Activated T-helper 2 cell treated with anti-CD3 and anti-CD28 coated beads, Interferon-gamma antibody, Interleukin-2, Interleukin-4, amounts not matched to agents 10 μg/mL and 5 μg/mL and 100 μg/mL, durations not matched to agents 14 hours and 24 hours and 36 hours (primary cell): ENCODE measurements around the gene MUC4. TPM values are rescaled to one million over a fixed set of nuclear protein-coding genes. Genes with fewer than 3 reads are reported as not detected.

Experiments used
- DNase-seq: peaks from one replicate; pipeline ENCODE4 v3.0.0; 2021; ENCODE audit warnings: low spot score
- H3K27ac Mint-ChIP-seq: one replicate; pipeline ENCODE4 v1.8.0; 2021; ENCODE audit warnings: mixed read lengths
- H3K27me3 Mint-ChIP-seq: one replicate; pipeline ENCODE4 v1.8.0; 2021; ENCODE audit warnings: low read depth, mixed read lengths
- H3K36me3 Mint-ChIP-seq: one replicate; pipeline ENCODE4 v1.8.0; 2021; ENCODE audit warnings: low read depth, mixed read lengths
- H3K4me1 Mint-ChIP-seq: one replicate; pipeline ENCODE4 v1.8.0; 2021; ENCODE audit warnings: low read depth, mixed read lengths
- H3K4me3 Mint-ChIP-seq: one replicate; pipeline ENCODE4 v1.8.0; 2021; ENCODE audit warnings: low read depth, mild to moderate bottlenecking, moderate library complexity, mixed read lengths
- H3K9me3 Mint-ChIP-seq: one replicate; pipeline ENCODE4 v1.8.0; 2021; ENCODE audit warnings: mixed read lengths
- intact Hi-C: fragments of 100-400 bp; cut with micrococcal nuclease; formaldehyde crosslinking; loops from one replicate; pipeline ENCODE4 v1.15.1; 2023
- total RNA-seq: library from RNA; stranded (reverse); gene quantifications from 2 replicates; pipeline ENCODE4 v1.2.3, GENCODE V29; 2022

Gene MUC4
- total RNA-seq, 1 donor from 2014 or later, result 1.4 TPM

DNA sequence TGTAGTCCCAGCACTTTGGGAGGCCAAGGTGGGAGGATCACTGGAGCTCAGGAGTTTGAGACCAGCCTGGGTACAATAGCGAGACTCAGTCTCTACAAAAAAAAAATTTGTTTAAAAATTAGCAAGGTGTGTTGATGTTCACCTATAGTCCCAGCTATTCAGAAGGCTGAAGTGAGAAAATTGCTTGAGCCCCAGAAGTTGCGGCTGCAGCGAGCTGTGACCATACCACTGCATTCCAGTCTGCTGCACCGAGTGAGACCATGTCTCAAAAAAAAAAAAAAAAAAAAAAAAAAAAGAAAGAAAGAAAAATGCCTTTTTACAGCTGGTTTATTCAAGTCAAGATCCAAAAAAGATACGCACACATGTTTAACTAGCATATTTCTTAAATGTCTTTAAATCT is 108.0 kb downstream of the MUC4 start:
- H3K4me1 Mint-ChIP-seq, result no peaks in the 10 kb centered on the region
- H3K27ac Mint-ChIP-seq, result no peak overlapping the region
- no peak for DNase-seq
- H3K27me3 Mint-ChIP-seq, result no peaks in the 10 kb centered on the region
- H3K36me3 Mint-ChIP-seq, result peaks cover 24% of the 10 kb centered on the region
- no peaks in the 10 kb centered on the region for H3K9me3 Mint-ChIP-seq
- intact Hi-C loops, result no loop called here
- H3K4me3 Mint-ChIP-seq, result no peak overlapping the region

DNA sequence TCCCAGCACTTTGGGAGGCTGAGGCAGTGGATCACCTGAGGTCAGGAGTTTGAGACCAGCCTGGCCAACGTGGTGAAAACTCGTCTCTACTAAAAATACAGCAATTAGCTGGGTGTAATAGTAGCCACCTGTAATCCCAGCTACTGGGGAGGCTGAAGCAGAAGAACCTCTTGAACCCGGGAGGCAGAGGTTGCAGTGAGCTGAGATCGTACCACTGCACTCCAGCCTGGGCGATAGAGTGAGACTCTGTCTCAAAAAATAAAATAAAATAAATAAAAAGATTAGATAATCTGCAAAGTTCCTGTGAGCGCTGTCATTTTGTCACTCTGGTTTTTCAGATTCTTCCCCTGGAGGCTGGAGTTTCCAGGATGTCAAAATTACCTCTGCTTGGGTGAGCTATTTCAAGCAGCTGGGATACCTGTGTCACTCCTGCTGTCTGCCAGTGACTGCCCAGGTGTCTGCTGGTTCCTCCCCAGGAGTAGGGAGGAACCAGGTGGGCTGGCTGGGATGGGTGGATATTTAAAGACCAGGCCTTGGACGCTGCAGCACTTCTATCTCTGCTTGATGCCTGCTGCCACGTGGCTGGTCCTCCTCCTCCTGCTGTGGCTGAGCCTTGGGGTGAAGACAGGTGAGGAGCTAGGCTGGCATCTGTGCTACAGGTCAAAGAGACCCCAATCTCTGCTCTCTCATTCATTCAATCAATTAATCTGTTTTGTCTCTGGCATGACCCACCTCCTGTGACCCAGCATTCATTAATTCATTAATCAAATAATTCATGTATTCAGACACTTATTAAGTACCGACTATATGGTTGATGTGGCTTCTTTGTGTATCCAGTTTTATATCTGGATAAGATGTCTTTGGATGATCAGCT is 110.5 kb downstream of the MUC4 start:
- Mint-ChIP-seq H3K27me3 (no peaks in the 10 kb centered on the region), H3K4me3 (no peak overlapping the region), H3K4me1 (peaks cover 6% of the 10 kb centered on the region), H3K9me3 (no peaks in the 10 kb centered on the region), H3K27ac (peak overlapping the region; percentile 13), H3K36me3 (peaks cover 38% of the 10 kb centered on the region)
- DNase-seq, result no peak
- intact Hi-C loops, result no loop called here

DNA sequence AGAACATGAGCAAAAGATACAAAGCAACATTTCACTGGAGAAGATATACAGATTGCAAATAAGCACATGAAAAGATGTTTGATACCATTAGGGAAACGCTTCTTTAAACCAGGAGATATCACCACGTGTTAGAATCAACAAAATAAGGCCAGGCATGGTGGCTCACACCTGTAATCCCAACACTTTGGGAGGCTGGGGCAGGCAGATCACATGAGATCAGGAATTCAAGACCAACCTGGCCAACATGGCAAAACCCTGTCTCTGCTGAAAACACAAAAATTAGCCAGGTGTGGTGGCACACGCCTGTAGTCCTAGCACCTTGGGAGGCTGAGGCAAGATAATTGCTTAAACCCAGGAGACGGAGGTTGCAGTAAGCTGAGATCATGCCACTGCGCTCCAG is 111.4 kb downstream of the MUC4 start:
- Mint-ChIP-seq H3K4me3 (no peak overlapping the region), H3K36me3 (peaks cover 45% of the 10 kb centered on the region), H3K9me3 (no peaks in the 10 kb centered on the region), H3K27me3 (no peaks in the 10 kb centered on the region), H3K4me1 (peaks cover 8% of the 10 kb centered on the region), H3K27ac (no peak overlapping the region)
- DNase-seq, result no peak
- intact Hi-C loops, result no loop called here

- intact Hi-C loops, result loop anchor here (10.0 kb wide), 1 partner anchor 485 kb away; no protein-coding TSS in a partner anchor
These were observed 111.9 kb downstream of the MUC4 start for GRCh38 chr3:195699860-195700259.

DNA sequence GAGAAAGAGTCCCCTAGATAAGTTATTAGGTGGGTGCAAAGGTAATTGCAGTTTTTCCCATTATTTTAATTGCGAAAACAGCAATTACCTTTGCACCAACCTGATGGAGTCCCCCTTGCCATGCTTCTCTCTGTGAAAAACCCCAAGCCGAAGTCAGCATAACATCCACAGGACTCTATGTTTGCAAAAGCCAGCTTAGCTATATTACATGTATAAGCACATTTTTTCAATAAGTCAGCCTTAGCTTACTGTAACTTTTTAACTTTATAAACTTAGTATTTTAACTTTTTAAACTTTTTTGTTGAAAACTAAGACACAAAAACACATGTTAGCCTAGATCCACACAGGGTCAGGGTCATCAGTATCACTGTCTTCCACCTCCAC is 112.3 kb downstream of the MUC4 start:
- intact Hi-C loops, result loop anchor here (10.0 kb wide), 1 partner anchor 485 kb away; no protein-coding TSS in a partner anchor
- Mint-ChIP-seq H3K27me3 (no peaks in the 10 kb centered on the region), H3K27ac (peak overlapping the region; percentile 38), H3K36me3 (peaks cover 49% of the 10 kb centered on the region), H3K4me1 (peaks cover 8% of the 10 kb centered on the region), H3K4me3 (no peak overlapping the region), H3K9me3 (no peaks in the 10 kb centered on the region)
- no peak for DNase-seq

More at GRCh38 chr3:195699860-195700259, 111.9 kb downstream of the MUC4 start:
- H3K4me3 Mint-ChIP-seq, result no peak overlapping the region
- H3K4me1 Mint-ChIP-seq, result peaks cover 8% of the 10 kb centered on the region
- H3K27me3 Mint-ChIP-seq, result no peaks in the 10 kb centered on the region
- no peaks in the 10 kb centered on the region for H3K9me3 Mint-ChIP-seq
- DNase-seq, result no peak
- peak overlapping the region; percentile 38 for H3K27ac Mint-ChIP-seq
- peaks cover 48% of the 10 kb centered on the region for H3K36me3 Mint-ChIP-seq

- intact Hi-C loops, result loop anchor here (10.0 kb wide), 1 partner anchor 486 kb away; no protein-coding TSS in a partner anchor
- H3K4me1 Mint-ChIP-seq, result peaks cover 9% of the 10 kb centered on the region
- no peak overlapping the region for H3K4me3 Mint-ChIP-seq
- peak overlapping the region; percentile 26 for H3K27ac Mint-ChIP-seq
- no peaks in the 10 kb centered on the region for H3K27me3 Mint-ChIP-seq
- DNase-seq, result no peak
- no peaks in the 10 kb centered on the region for H3K9me3 Mint-ChIP-seq
- H3K36me3 Mint-ChIP-seq, result peaks cover 54% of the 10 kb centered on the region
These were observed 112.9 kb downstream of the MUC4 start for GRCh38 chr3:195698647-195699387.

DNA sequence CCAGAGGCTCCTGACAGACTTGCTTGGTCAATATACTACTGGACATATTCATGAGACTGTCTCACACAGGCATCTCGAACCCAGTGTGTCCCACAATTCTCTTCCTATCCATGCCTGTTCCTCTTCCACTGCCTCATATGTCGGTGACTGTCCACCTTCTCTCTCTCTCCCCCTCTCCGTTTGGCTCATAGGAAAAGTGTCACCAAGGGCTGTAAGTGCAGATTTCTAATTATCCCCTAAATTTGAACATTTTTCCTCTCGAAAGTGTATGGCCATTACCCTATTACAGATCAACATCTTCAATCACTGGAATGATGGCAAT is 113.4 kb downstream of the MUC4 start:
- no peak for DNase-seq
- Mint-ChIP-seq H3K4me3 (no peak overlapping the region), H3K4me1 (peaks cover 13% of the 10 kb centered on the region), H3K27ac (peak overlapping the region; percentile 42), H3K36me3 (peaks cover 59% of the 10 kb centered on the region), H3K27me3 (no peaks in the 10 kb centered on the region), H3K9me3 (no peaks in the 10 kb centered on the region)
- intact Hi-C loops, result loop anchor here (10.0 kb wide), 1 partner anchor 487 kb away; no protein-coding TSS in a partner anchor

- Mint-ChIP-seq H3K27me3 (no peaks in the 10 kb centered on the region), H3K9me3 (no peaks in the 10 kb centered on the region), H3K4me1 (peaks cover 17% of the 10 kb centered on the region), H3K27ac (peak overlapping the region; percentile 42), H3K4me3 (no peak overlapping the region), H3K36me3 (peaks cover 62% of the 10 kb centered on the region)
- intact Hi-C loops, result loop anchor here (10.0 kb wide), 1 partner anchor 487 kb away; no protein-coding TSS in a partner anchor
- no peak for DNase-seq
These were observed 114.0 kb downstream of the MUC4 start for GRCh38 chr3:195697582-195698324.

Other genes with a start within 250 kb of the MUC4 start
- gene APOD, start 228.0 kb downstream of the MUC4 start, total RNA-seq, result 0.87 and 1.3 TPM in 2 replicates
- 3.9 and 5.0 TPM in 2 replicates for gene MUC20, start 91.0 kb downstream of the MUC4 start, total RNA-seq
- gene TNK2, start 96.6 kb upstream of the MUC4 start, total RNA-seq, result 122 and 123 TPM in 2 replicates